Activated naive CD8-positive, alpha-beta T cell treated with anti-CD3 and anti-CD28 coated beads, Interleukin-2, amount 50 U/mL, for 24 hours (primary cell): ENCODE measurements around the gene FAM13A.
A peak's percentile ranks its signal among the peaks of the same experiment; 100 is the strongest.

Source experiments
- ATAC-seq: fragments of 150-1000 bp; cut with Tn5 transposase; one replicate; pipeline ENCODE4 v1.10.0; 2021
- DNase-seq: peaks from one replicate; pipeline ENCODE4 v3.0.0; 2021
- H3K27ac Mint-ChIP-seq: one replicate; pipeline ENCODE4 v1.8.0; 2021; ENCODE audit warnings: mild to moderate bottlenecking, mixed read lengths
- H3K27me3 Mint-ChIP-seq: one replicate; pipeline ENCODE4 v1.8.0; 2021; ENCODE audit warnings: mixed read lengths
- H3K36me3 Mint-ChIP-seq: one replicate; pipeline ENCODE4 v1.8.0; 2021; ENCODE audit warnings: low read depth, mixed read lengths
- H3K4me1 Mint-ChIP-seq: one replicate; pipeline ENCODE4 v1.8.0; 2021; ENCODE audit warnings: mixed read lengths
- H3K4me3 Mint-ChIP-seq: one replicate; pipeline ENCODE4 v1.8.0; 2021; ENCODE audit warnings: mild to moderate bottlenecking, moderate library complexity, mixed read lengths
- H3K9me3 Mint-ChIP-seq: one replicate; pipeline ENCODE4 v1.8.0; 2021; ENCODE audit warnings: mixed read lengths

Gene FAM13A

GRCh38 chr4:88810325-88810724, 246.7 kb downstream of the FAM13A start:
- Mint-ChIP-seq H3K9me3 (no peaks in the 10 kb centered on the region), H3K27me3 (no peaks in the 10 kb centered on the region), H3K4me1 (no peaks in the 10 kb centered on the region), H3K27ac (no peak overlapping the region), H3K36me3 (no peaks in the 10 kb centered on the region), H3K4me3 (no peak overlapping the region)
- DNase-seq (no peak), ATAC-seq (no peak)

- Mint-ChIP-seq H3K27ac (no peak overlapping the region), H3K9me3 (no peaks in the 10 kb centered on the region), H3K4me3 (no peak overlapping the region), H3K36me3 (no peaks in the 10 kb centered on the region), H3K4me1 (peaks cover under 1% of the 10 kb centered on the region), H3K27me3 (no peaks in the 10 kb centered on the region)
- no peak for DNase-seq
- ATAC-seq: no peak
Observed at GRCh38 chr4:88809576-88810219, 247.3 kb downstream of the FAM13A start.

GRCh38 chr4:88809101-88809500, 247.9 kb downstream of the FAM13A start:
- DNase-seq (no peak), ATAC-seq (no peak)
- H3K4me1 Mint-ChIP-seq: peaks cover 5% of the 10 kb centered on the region
- no peaks in the 10 kb centered on the region for H3K9me3 Mint-ChIP-seq
- H3K27ac Mint-ChIP-seq: no peak overlapping the region
- no peak overlapping the region for H3K4me3 Mint-ChIP-seq
- no peaks in the 10 kb centered on the region for H3K27me3 Mint-ChIP-seq
- H3K36me3 Mint-ChIP-seq: no peaks in the 10 kb centered on the region

- no peak overlapping the region for H3K4me3 Mint-ChIP-seq
- no peaks in the 10 kb centered on the region for H3K9me3 Mint-ChIP-seq
- ATAC-seq (no peak), DNase-seq (no peak)
- H3K27ac Mint-ChIP-seq: no peak overlapping the region
- H3K4me1 Mint-ChIP-seq: peaks cover 11% of the 10 kb centered on the region
- H3K27me3 Mint-ChIP-seq: no peaks in the 10 kb centered on the region
- no peaks in the 10 kb centered on the region for H3K36me3 Mint-ChIP-seq
Observed at GRCh38 chr4:88807499-88807898, 249.5 kb downstream of the FAM13A start.

- ATAC-seq: peak; percentile 68
- Mint-ChIP-seq H3K27me3 (no peaks in the 10 kb centered on the region), H3K36me3 (no peaks in the 10 kb centered on the region), H3K4me3 (no peak overlapping the region), H3K9me3 (no peaks in the 10 kb centered on the region), H3K27ac (no peak overlapping the region), H3K4me1 (peaks cover 11% of the 10 kb centered on the region)
- no peak for DNase-seq
Observed at GRCh38 chr4:88804234-88804633, 252.8 kb downstream of the FAM13A start.

- Mint-ChIP-seq H3K27ac (no peak overlapping the region), H3K4me3 (no peak overlapping the region), H3K4me1 (peaks cover 11% of the 10 kb centered on the region), H3K27me3 (no peaks in the 10 kb centered on the region), H3K9me3 (no peaks in the 10 kb centered on the region), H3K36me3 (no peaks in the 10 kb centered on the region)
- peak; percentile 77 for ATAC-seq
- no peak for DNase-seq
Observed at GRCh38 chr4:88803600-88804096, 253.3 kb downstream of the FAM13A start.

- no peak for DNase-seq
- Mint-ChIP-seq H3K27ac (no peak overlapping the region), H3K4me3 (no peak overlapping the region), H3K27me3 (no peaks in the 10 kb centered on the region), H3K36me3 (no peaks in the 10 kb centered on the region), H3K9me3 (no peaks in the 10 kb centered on the region), H3K4me1 (peaks cover 11% of the 10 kb centered on the region)
- ATAC-seq: no peak
Observed at GRCh38 chr4:88802585-88803286, 254.2 kb downstream of the FAM13A start.

GRCh38 chr4:88802138-88802537, 254.8 kb downstream of the FAM13A start:
- Mint-ChIP-seq H3K4me1 (peaks cover 11% of the 10 kb centered on the region), H3K4me3 (no peak overlapping the region), H3K36me3 (no peaks in the 10 kb centered on the region), H3K9me3 (no peaks in the 10 kb centered on the region), H3K27me3 (no peaks in the 10 kb centered on the region), H3K27ac (no peak overlapping the region)
- ATAC-seq: no peak
- DNase-seq: no peak

- Mint-ChIP-seq H3K27me3 (no peaks in the 10 kb centered on the region), H3K9me3 (no peaks in the 10 kb centered on the region), H3K4me1 (peaks cover 11% of the 10 kb centered on the region), H3K4me3 (no peak overlapping the region), H3K27ac (no peak overlapping the region), H3K36me3 (no peaks in the 10 kb centered on the region)
- DNase-seq: no peak
- ATAC-seq: no peak
Observed at GRCh38 chr4:88799900-88800299, 257.1 kb downstream of the FAM13A start.

GRCh38 chr4:88797725-88798124, 259.3 kb downstream of the FAM13A start:
- Mint-ChIP-seq H3K36me3 (no peaks in the 10 kb centered on the region), H3K4me3 (no peak overlapping the region), H3K27ac (no peak overlapping the region), H3K27me3 (no peaks in the 10 kb centered on the region), H3K9me3 (no peaks in the 10 kb centered on the region), H3K4me1 (peaks cover 3% of the 10 kb centered on the region)
- ATAC-seq (no peak), DNase-seq (no peak)

GRCh38 chr4:88796545-88796944, 260.4 kb downstream of the FAM13A start:
- Mint-ChIP-seq H3K9me3 (no peaks in the 10 kb centered on the region), H3K36me3 (no peaks in the 10 kb centered on the region), H3K27ac (no peak overlapping the region), H3K27me3 (no peaks in the 10 kb centered on the region), H3K4me3 (no peak overlapping the region), H3K4me1 (peaks cover 10% of the 10 kb centered on the region)
- ATAC-seq: no peak
- no peak for DNase-seq

- no peak for ATAC-seq
- no peak overlapping the region for H3K27ac Mint-ChIP-seq
- no peak for DNase-seq
- H3K4me3 Mint-ChIP-seq: no peak overlapping the region
- no peaks in the 10 kb centered on the region for H3K27me3 Mint-ChIP-seq
- H3K9me3 Mint-ChIP-seq: no peaks in the 10 kb centered on the region
- no peaks in the 10 kb centered on the region for H3K36me3 Mint-ChIP-seq
- H3K4me1 Mint-ChIP-seq: peaks cover 10% of the 10 kb centered on the region
Observed at GRCh38 chr4:88794952-88795351, 262.0 kb downstream of the FAM13A start.

GRCh38 chr4:88794087-88794690, 262.8 kb downstream of the FAM13A start:
- Mint-ChIP-seq H3K9me3 (no peaks in the 10 kb centered on the region), H3K27ac (no peak overlapping the region), H3K27me3 (no peaks in the 10 kb centered on the region), H3K4me3 (no peak overlapping the region), H3K36me3 (no peaks in the 10 kb centered on the region), H3K4me1 (peaks cover 10% of the 10 kb centered on the region)
- ATAC-seq (no peak), DNase-seq (no peak)

- H3K4me3 Mint-ChIP-seq: no peak overlapping the region
- no peak for ATAC-seq
- H3K27ac Mint-ChIP-seq: no peak overlapping the region
- DNase-seq: no peak
- H3K4me1 Mint-ChIP-seq: peaks cover 10% of the 10 kb centered on the region
- H3K36me3 Mint-ChIP-seq: no peaks in the 10 kb centered on the region
- H3K9me3 Mint-ChIP-seq: no peaks in the 10 kb centered on the region
- no peaks in the 10 kb centered on the region for H3K27me3 Mint-ChIP-seq
Observed at GRCh38 chr4:88793475-88793874, 263.5 kb downstream of the FAM13A start.

GRCh38 chr4:88792821-88793220, 264.2 kb downstream of the FAM13A start:
- no peak overlapping the region for H3K4me3 Mint-ChIP-seq
- ATAC-seq (no peak), DNase-seq (no peak)
- H3K9me3 Mint-ChIP-seq: no peaks in the 10 kb centered on the region
- no peaks in the 10 kb centered on the region for H3K36me3 Mint-ChIP-seq
- no peak overlapping the region for H3K27ac Mint-ChIP-seq
- peaks cover 10% of the 10 kb centered on the region for H3K4me1 Mint-ChIP-seq
- H3K27me3 Mint-ChIP-seq: no peaks in the 10 kb centered on the region
